ENCODE results near the gene BST1. TPM values are rescaled to one million over a fixed set of nuclear protein-coding genes. Genes with fewer than 3 reads are reported as not detected.

BST1 gene
- total RNA-seq, 3 donors from 2014 or later (not counting 1 experiment from before 2014, with no cell fraction given) = 1.8 to 6.4 (median 2.2) TPM

DNA sequence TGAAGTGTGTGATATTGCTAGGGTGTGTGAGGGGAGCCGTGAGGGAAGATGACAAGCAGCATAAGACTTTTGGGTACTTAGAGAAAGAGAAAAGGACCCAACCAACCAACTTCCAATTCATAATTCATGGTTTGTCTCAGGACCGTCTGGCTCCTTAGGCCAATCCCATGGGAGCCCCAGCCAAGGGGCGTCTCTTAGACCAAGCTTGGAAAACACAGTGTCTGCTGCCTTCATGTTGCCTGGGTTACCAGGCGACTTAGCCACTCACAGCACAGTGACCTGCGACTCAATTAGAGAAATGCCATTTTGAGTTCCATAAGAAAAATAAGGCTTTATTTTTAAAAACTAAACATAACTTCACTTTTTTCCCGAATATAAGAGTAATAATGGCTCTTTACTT is 32.7 kb downstream of the BST1 start:
- Histone ChIP-seq H3K27me3 (ENCODE audit: control insufficient read depth, insufficient read depth, low read length) (no peaks in the 10 kb centered on the region), H3K9me3 (ENCODE audit: control insufficient read depth, insufficient read depth, low read length) (no peaks in the 10 kb centered on the region), H3K4me1 (ENCODE audit: control insufficient read depth, insufficient read depth, low read length) (peaks cover 2% of the 10 kb centered on the region), H3K27ac (ENCODE audit: low read length) (no peak overlapping the region), H3K36me3 (ENCODE audit: control insufficient read depth, insufficient read depth, low read length) (no peaks in the 10 kb centered on the region), H3K4me3 (ENCODE audit: low read length) (no peak overlapping the region)
- intact Hi-C loops (cut with micrococcal nuclease) = no loop called here
- no peak overlapping the region for H3K27ac Mint-ChIP-seq
- peaks cover 22 to 35% of the 10 kb centered on the region in 2 donors for H3K4me1 Mint-ChIP-seq
- DNase-seq (no peak), ATAC-seq (no peak)
- no peak overlapping the region for H3K4me3 Mint-ChIP-seq
- H3K36me3 Mint-ChIP-seq = no peaks in the 10 kb centered on the region
- WGBS (ENCODE audit: insufficient coverage) = 70% methylated on average over 4 of the region's 6 CpGs
- H3K27me3 Mint-ChIP-seq (ENCODE audit: low read depth in 2 of 2) = peaks cover 10 to 14% of the 10 kb centered on the region in 2 donors
- no peaks in the 10 kb centered on the region for H3K9me3 Mint-ChIP-seq
- TF ChIP-seq, protein P1, sequence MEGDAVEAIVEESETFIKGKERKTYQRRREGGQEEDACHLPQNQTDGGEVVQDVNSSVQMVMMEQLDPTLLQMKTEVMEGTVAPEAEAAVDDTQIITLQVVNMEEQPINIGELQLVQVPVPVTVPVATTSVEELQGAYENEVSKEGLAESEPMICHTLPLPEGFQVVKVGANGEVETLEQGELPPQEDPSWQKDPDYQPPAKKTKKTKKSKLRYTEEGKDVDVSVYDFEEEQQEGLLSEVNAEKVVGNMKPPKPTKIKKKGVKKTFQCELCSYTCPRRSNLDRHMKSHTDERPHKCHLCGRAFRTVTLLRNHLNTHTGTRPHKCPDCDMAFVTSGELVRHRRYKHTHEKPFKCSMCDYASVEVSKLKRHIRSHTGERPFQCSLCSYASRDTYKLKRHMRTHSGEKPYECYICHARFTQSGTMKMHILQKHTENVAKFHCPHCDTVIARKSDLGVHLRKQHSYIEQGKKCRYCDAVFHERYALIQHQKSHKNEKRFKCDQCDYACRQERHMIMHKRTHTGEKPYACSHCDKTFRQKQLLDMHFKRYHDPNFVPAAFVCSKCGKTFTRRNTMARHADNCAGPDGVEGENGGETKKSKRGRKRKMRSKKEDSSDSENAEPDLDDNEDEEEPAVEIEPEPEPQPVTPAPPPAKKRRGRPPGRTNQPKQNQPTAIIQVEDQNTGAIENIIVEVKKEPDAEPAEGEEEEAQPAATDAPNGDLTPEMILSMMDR (IDR thresholded peaks at IDR 0.05) = no peak

DNA sequence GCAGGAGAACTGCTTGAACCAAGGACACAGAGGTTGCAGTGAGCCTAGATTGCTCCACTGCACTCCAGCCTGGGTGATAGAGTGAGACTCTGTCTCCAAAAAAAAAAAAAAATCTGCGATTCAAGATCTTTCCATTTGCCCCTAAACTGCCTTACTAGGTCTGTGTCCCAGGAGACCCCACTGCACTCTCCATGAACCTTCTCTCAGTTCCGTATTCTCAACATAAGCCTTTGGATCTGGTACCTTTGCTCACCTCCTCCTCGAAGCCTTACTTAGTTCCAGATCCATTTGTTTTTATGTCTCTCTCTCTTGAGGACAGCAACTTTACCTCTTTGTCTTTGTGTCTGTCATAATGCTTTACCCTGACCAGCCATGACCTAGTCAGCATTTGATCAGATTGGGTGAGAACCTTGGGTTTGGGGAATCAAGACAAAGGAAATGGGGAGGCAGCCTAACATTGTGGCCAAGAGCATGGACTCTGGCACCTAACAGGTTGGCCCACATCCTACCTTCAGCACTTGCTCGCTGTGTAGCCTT is 33.7 kb downstream of the BST1 start:
- Histone ChIP-seq H3K9me3 (ENCODE audit: control insufficient read depth, insufficient read depth, low read length) (peaks cover 4% of the 10 kb centered on the region), H3K36me3 (ENCODE audit: control insufficient read depth, insufficient read depth, low read length) (no peaks in the 10 kb centered on the region), H3K4me3 (ENCODE audit: low read length) (no peak overlapping the region), H3K4me1 (ENCODE audit: control insufficient read depth, insufficient read depth, low read length) (peaks cover 2% of the 10 kb centered on the region), H3K27ac (ENCODE audit: low read length) (no peak overlapping the region), H3K27me3 (ENCODE audit: control insufficient read depth, insufficient read depth, low read length) (no peaks in the 10 kb centered on the region)
- Mint-ChIP-seq H3K27me3 (ENCODE audit: low read depth in 2 of 2) (peaks cover 10 to 14% of the 10 kb centered on the region in 2 donors), H3K4me3 (no peak overlapping the region), H3K27ac (no peak overlapping the region), H3K36me3 (no peaks in the 10 kb centered on the region), H3K4me1 (peaks cover 22 to 35% of the 10 kb centered on the region in 2 donors), H3K9me3 (no peaks in the 10 kb centered on the region)
- TF ChIP-seq, protein P1 (IDR thresholded peaks at IDR 0.05) = no peak
- ATAC-seq (no peak), DNase-seq (no peak)
- 87% methylated on average over 4 of the region's 4 CpGs for WGBS (ENCODE audit: insufficient coverage)
- intact Hi-C loops (cut with micrococcal nuclease) = no loop called here

GRCh38 chr4:15737255-15737654 is 34.4 kb downstream of the BST1 start:
- intact Hi-C loops (cut with micrococcal nuclease) = no loop called here

More at GRCh38 chr4:15737255-15737654, 34.4 kb downstream of the BST1 start:
- Mint-ChIP-seq H3K4me3 (no peak overlapping the region), H3K36me3 (peaks cover 2% of the 10 kb centered on the region), H3K27ac (no peak overlapping the region), H3K9me3 (peaks cover 0 to under 1% of the 10 kb centered on the region in 2 donors), H3K4me1 (peaks cover 22 to 35% of the 10 kb centered on the region in 2 donors), H3K27me3 (ENCODE audit: low read depth in 2 of 2) (peaks cover 10 to 14% of the 10 kb centered on the region in 2 donors)
- H3K27me3 ChIP-seq (ENCODE audit: control insufficient read depth, insufficient read depth, low read length) = no peaks in the 10 kb centered on the region
- DNase-seq = peak in 1 of 2 donors; percentile 13
- TF ChIP-seq, protein P1 (IDR thresholded peaks at IDR 0.05) = no peak
- peaks cover 10% of the 10 kb centered on the region for H3K9me3 ChIP-seq (ENCODE audit: control insufficient read depth, insufficient read depth, low read length)
- ATAC-seq = peak in 2 of 3 donors; percentile 67 to 71
- no peaks in the 10 kb centered on the region for H3K36me3 ChIP-seq (ENCODE audit: control insufficient read depth, insufficient read depth, low read length)
- H3K4me1 ChIP-seq (ENCODE audit: control insufficient read depth, insufficient read depth, low read length) = peaks cover 2% of the 10 kb centered on the region
- H3K27ac ChIP-seq (ENCODE audit: low read length) = no peak overlapping the region
- 68% methylated on average over 3 of the region's 3 CpGs for WGBS (ENCODE audit: insufficient coverage)
- no peak overlapping the region for H3K4me3 ChIP-seq (ENCODE audit: low read length)
